LNCaP clone FGC (cell line): ENCODE data around the gene CLEC2B.
A peak's percentile ranks its signal among the peaks of the same experiment; 100 is the strongest.

Experiments used
- DNase-seq: peaks from one replicate; pipeline ENCODE4 v3.0.0-alpha.2; 2011; ENCODE audit warnings: low read depth
- H3K4me3 ChIP-seq: 2 replicates; pipeline ENCODE4 v1.5.1; 2011; ENCODE audit warnings: mild to moderate bottlenecking, low read depth, low read length, control low read depth
- CTCF ChIP-seq: IDR thresholded peaks from 2 replicates; pipeline ENCODE4 v1.5.1; 2012; ENCODE audit warnings: mild to moderate bottlenecking; ENCODE audit not compliant: control insufficient read depth, insufficient read depth; ENCODE audit errors: extremely low read depth

The CLEC2B gene

GRCh38 chr12:9827209-9827888 is 41.8 kb downstream of the CLEC2B start, which contains the start of gene KLRF1:
Gene KLRF1, plus strand, starts transcription at chr12:9827481. Its CDS starts 64 bp downstream, at chr12:9827545.
- no peak within 1 kb of the TSS for H3K4me3 ChIP-seq
- no peak for DNase-seq
- TF ChIP-seq CTCF: no peak

- no peak for TF ChIP-seq CTCF
- DNase-seq: no peak
Observed at GRCh38 chr12:9820281-9820930, 48.7 kb downstream of the CLEC2B start.

GRCh38 chr12:9813821-9814798 is 55.0 kb downstream of the CLEC2B start:
- H3K4me3 ChIP-seq: peak overlapping the region; percentile 46

More at GRCh38 chr12:9820281-9820930, 48.7 kb downstream of the CLEC2B start:
- no peak overlapping the region for H3K4me3 ChIP-seq

GRCh38 chr12:9811621-9812020 is 57.5 kb downstream of the CLEC2B start:
- no peak for TF ChIP-seq CTCF
- no peak overlapping the region for H3K4me3 ChIP-seq
- DNase-seq: no peak

More at GRCh38 chr12:9813821-9814798, 55.0 kb downstream of the CLEC2B start:
- DNase-seq: no peak
- TF ChIP-seq CTCF: peak; percentile 97

- peak; percentile 56 for DNase-seq
- no peak for TF ChIP-seq CTCF
- no peak overlapping the region for H3K4me3 ChIP-seq
Observed at GRCh38 chr12:9810671-9811070, 58.5 kb downstream of the CLEC2B start.

GRCh38 chr12:9809866-9810265 is 59.3 kb downstream of the CLEC2B start:
- no peak for TF ChIP-seq CTCF
- H3K4me3 ChIP-seq: no peak overlapping the region
- no peak for DNase-seq
